ENCODE results near the gene EME1. TPM values are rescaled to one million over a fixed set of nuclear protein-coding genes. Genes with fewer than 3 reads are reported as not detected.

The EME1 gene
- total and polyA plus RNA-seq, 2 experiments from 2014 or later: 14.4 to 15.9 TPM

GRCh38 chr17:50361561-50362480 lies 11.2 kb upstream of the EME1 start:
- no peak overlapping the region for H3K4me3 ChIP-seq
- peak; percentile 48 for ATAC-seq
- H3K27me3 ChIP-seq (ENCODE audit: insufficient read depth): no peaks in the 10 kb centered on the region
- peak; percentile 84 for DNase-seq (ENCODE audit: low spot score)
- H3K9me2 ChIP-seq (ENCODE audit: insufficient read depth): no peaks in the 10 kb centered on the region
- Mint-ChIP-seq H3K36me3 (ENCODE audit: low read depth) (peaks cover 28% of the 10 kb centered on the region), H3K9me3 (no peaks in the 10 kb centered on the region; the same call in 2 of the 3 replicates), H3K27ac (0 out of 2 replicates have a peak overlapping the region, but pooled peaks have one; percentile 37), H3K4me1 (peaks cover 35% of the 10 kb centered on the region), H3K4me3 (no peak overlapping the region; the same call in 2 of the 3 replicates), H3K27me3 (ENCODE audit: insufficient read depth, low read depth, poor library complexity) (peaks cover 12% of the 10 kb centered on the region)
- H3F3A ChIP-seq (replicated peaks; ENCODE audit: low read depth): no peaks in the 10 kb centered on the region
- peak; percentile 53 for TF ChIP-seq POLR2AphosphoS5 (IDR thresholded peaks at IDR 0.05; ENCODE audit: low read depth)
- TF ChIP-seq ETS1 (IDR thresholded peaks at IDR 0.05): no peak
- peak; percentile 81 to 82 for TF ChIP-seq CTCF (conservative IDR thresholded peaks at IDR 0.05; ENCODE audit: low read depth in 2 of 2)
- TF ChIP-seq EZH2phosphoT487 (IDR thresholded peaks at IDR 0.05; ENCODE audit: unreplicated experiment): no peak
- H3K4me2 ChIP-seq: peak overlapping the region; percentile 1; the same call in 1 of the 2 replicates
- H3K79me2 ChIP-seq (replicated peaks; ENCODE audit: insufficient read depth): no peaks in the 10 kb centered on the region
- peaks cover 19% of the 10 kb centered on the region for H3K4me1 ChIP-seq (ENCODE audit: insufficient read depth)
- H3K36me3 ChIP-seq (ENCODE audit: insufficient read depth): no peaks in the 10 kb centered on the region
- 0 out of 2 replicates have a peak overlapping the region, but pooled peaks have one; percentile 9 for H3K27ac ChIP-seq (ENCODE audit: low read depth)
- H2AFZ ChIP-seq: no peak overlapping the region
- H4K20me1 ChIP-seq (replicated peaks; ENCODE audit: insufficient read depth): no peaks in the 10 kb centered on the region; the same call in 1 of the 2 replicates

- Mint-ChIP-seq H3K27me3 (ENCODE audit: insufficient read depth, low read depth, poor library complexity) (peaks cover 12% of the 10 kb centered on the region), H3K27ac (no peak overlapping the region), H3K4me3 (no peak overlapping the region; the same call in 2 of the 3 replicates), H3K4me1 (peaks cover 35% of the 10 kb centered on the region), H3K9me3 (no peaks in the 10 kb centered on the region; the same call in 2 of the 3 replicates), H3K36me3 (ENCODE audit: low read depth) (peaks cover 25% of the 10 kb centered on the region)
- Histone ChIP-seq H3K4me3 (no peak overlapping the region), H3K79me2 (replicated peaks; ENCODE audit: insufficient read depth) (no peaks in the 10 kb centered on the region), H2AFZ (no peak overlapping the region), H3K9me2 (ENCODE audit: insufficient read depth) (no peaks in the 10 kb centered on the region), H3K4me2 (peak overlapping the region; percentile 1; the same call in 1 of the 2 replicates), H3K36me3 (ENCODE audit: insufficient read depth) (0 out of 2 replicates have a peak, but pooled peaks cover under 1% of the 10 kb centered on the region), H4K20me1 (replicated peaks; ENCODE audit: insufficient read depth) (no peaks in the 10 kb centered on the region; the same call in 1 of the 2 replicates), H3K27ac (ENCODE audit: low read depth) (no peak overlapping the region), H3F3A (replicated peaks; ENCODE audit: low read depth) (no peaks in the 10 kb centered on the region), H3K4me1 (ENCODE audit: insufficient read depth) (peaks cover 19% of the 10 kb centered on the region), H3K27me3 (ENCODE audit: insufficient read depth) (no peaks in the 10 kb centered on the region)
- TF ChIP-seq CREB1 (CRISPR knock-in tag; IDR thresholded peaks at IDR 0.05; ENCODE audit: low read depth) (no peak), STAT1 (IDR thresholded peaks at IDR 0.05; ENCODE audit: unreplicated experiment) (no peak), CTCF (conservative IDR thresholded peaks at IDR 0.05; ENCODE audit: low read depth in 2 of 2) (no peak), NANOG (IDR thresholded peaks at IDR 0.05; ENCODE audit: borderline replicate concordance) (no peak), ETS1 (IDR thresholded peaks at IDR 0.05) (no peak), EZH2phosphoT487 (IDR thresholded peaks at IDR 0.05; ENCODE audit: unreplicated experiment) (no peak)
- DNase-seq (ENCODE audit: low spot score): no peak
- no peak for ATAC-seq
Observed at GRCh38 chr17:50362661-50363060, 10.4 kb upstream of the EME1 start.
